Stromal cell of bone marrow (primary cell): ENCODE data around the gene MED9.

ENCODE experiments used
- DNase-seq: peaks from one replicate; pipeline ENCODE4 v3.0.0-alpha.2; 2012; ENCODE audit warnings: low read depth

Gene MED9

DNA sequence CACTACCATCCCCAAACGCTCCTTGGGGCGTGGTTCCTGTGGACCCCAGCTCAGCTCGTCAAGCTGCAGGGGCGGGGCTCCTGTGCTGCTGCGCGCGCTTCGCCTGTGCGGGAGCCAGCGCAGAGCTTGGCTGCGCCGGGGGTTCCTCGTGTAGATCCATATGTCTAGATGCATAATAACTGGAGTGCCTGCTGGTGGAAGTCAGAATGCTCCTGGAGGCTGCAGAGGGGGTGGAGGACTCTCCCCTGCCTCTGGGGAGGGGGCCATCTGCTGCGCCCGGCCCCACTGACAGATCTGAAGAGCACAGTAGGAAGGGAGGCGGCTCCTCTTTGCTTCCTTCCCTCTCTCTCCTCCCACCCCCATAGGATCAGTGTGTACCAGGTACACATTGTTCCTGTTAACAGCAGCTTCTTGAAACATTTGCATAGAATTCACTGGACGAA lies 14.8 kb downstream of the MED9 start:
- no peak for DNase-seq

DNA sequence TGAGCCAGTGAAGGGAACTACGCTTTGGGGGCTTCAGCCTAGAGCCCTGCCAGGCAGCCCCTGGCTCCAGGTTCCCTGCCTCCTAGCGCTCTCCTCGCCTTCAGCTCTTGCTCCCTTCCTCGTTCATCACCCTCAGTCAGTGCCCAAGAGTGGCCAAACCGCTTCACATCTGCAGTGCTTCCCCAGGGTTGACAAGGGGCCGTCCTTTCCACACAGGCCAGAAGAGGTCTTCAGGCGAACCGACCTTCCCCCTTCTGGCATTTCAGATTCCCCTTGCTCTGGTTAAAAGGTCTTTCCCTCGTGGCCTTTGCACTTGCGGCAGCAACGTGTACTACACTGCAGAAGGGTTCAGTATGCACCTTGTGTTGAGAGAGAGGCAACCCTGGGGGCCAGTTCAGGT lies 15.3 kb downstream of the MED9 start:
- no peak for DNase-seq

DNA sequence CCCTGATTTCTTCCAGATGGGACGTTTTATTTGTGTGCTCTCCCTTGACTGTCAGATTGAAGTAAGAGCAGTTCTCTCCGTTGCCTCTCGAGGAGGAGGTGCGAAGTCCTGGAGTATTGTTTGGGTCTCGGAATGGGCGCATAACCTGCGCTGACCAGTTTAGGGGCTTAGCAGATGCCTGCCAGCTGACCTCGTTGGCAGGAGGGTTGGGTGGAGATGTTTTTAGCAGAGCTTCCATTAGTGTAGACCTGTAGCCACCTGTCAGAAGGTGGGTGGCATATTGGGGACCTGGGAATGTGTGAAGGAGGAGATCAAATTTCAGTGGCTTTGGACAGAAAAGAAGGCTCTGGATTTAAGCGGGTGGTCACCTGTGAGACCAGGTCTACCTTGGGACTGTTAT lies 15.8 kb downstream of the MED9 start:
- DNase-seq: no peak

DNA sequence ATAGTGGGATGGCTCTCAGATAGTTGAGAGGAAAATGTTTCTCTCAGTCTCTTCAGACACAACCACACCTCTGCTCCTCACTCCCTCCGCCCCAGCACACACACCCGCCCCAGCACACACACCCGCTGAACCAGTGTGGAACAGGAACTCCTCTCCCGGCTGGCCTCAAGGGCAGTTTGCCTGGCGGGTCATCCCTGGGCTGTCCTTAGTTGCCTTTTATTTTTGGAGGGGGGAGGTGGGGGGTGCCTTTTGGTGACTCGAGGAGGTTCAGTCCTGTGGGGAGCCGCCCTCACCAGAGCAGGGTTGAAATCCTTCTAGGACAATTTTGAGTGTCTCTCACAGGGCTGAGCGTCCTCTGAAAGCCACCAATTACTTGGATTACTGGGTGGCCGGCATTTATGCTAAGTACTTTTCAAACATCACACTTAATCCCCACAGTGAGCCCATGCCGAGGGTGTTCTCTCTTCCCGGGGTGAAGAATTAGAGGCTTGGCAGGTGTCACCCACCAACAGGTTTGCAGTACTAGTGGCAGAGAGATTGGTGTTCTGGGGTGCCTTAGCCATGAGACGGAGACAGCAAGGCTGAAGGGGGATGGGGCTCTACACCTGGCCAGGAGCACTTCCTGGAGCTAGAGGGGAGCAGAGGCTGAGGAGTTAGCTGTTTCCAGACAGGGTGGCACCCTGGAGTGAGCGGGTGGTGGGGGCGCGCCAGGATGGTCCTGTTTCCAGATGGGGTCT lies 16.6 kb downstream of the MED9 start:
- no peak for DNase-seq

DNA sequence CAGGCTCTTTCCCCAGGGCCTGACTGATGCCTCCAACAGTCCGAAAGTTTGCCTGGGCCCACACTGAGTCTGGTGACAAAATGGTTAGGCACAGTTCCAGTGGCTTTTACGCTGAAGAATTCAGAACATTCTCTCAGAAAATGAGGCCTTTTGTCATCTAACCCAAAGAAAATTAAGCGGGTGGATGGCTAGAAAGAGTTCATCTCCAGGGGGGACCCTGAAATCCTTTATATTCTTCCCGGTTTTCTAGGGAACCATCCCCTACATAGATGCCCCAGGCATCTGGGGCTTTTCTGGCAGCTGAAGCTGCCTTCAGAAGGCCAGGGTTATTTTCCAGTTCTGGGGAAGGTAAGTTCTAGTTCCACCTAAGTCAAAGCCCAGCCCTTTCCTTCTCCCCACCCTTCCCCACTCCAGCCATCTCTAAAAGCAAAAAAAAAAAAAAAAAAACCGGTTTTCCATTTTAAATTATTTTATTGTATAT lies 17.2 kb downstream of the MED9 start:
- no peak for DNase-seq

DNA sequence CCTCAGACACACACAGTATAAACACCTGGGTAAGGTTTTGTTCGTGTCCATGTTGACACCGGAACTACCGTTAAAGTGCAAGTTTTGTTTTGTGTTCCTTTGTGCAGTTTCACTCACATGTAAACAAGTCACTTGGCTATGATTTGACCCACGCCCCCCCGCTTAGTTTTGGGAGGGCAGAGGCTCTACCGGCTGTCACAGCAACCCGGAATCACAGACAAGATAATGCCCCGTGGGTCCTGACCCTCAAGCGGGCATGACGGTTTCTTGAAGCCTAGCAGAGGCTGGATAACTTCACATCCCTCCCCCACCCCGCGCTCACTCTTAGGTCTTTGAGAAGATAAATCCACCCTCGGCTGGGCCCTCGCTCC lies 17.7 kb downstream of the MED9 start:
- no peak for DNase-seq

DNA sequence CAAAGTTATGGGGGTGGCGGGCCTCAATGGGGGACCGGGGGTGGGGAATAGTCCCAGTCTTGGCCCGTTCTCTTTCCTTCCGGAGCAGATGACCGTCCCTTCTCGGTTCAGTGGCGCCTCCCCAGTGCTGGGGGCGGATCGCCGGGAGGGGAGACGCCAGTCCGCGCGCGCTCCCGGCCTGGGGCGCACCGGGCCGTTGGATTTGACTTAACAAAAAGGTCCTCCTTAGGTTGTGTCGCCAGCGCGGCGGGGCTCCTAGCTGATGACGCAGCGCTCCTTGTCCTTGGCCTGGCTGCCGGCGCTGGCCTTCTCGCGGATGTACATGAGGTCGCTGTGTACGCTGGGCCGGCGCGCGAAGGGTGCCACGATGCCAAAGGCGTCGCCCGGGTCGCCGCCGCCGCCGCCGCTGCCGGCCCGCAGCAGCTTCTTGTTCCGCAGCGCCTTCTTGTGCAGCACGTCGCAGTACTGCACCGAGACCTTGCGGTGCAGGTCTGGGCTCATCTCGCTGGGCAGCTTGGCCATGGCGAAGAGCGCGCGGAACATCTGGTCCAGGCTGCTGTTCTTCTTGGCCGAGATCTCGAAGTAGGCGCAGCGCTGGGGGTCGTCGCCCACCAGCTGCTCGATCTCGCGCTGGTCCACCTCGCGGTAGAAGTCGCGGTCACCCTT lies 18.2 kb downstream of the MED9 start:
- DNase-seq: no peak

DNA sequence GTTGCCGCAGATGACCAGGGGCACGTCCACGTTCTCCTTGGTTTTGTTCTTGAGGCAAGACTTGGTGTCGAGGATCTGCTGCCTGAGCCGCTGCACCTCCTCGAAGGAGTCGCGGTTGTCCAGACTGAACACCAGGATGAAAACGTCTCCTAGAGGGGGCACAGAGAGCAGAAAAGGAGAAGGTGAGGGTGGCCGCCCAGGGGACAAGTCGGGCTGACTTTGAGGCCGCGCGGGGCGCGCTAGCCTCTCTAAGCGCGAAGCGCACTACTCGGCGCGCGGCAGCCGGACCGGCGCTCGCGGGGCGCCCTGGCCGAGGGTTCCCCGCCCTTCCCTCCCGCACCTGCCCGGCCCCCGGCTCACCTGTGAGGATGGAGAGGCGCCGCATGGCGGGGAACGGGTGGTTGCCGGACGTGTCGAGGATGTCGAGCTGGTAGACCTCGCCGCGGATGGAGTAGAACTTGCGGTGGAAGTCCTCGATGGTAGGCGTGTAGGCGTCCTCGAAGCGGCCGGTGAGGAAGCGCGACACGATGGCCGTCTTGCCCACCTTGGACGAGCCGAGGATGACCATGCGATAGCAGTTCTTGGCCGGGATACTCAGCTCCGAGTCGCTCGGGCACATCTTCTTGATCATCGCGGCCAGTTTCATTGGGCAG lies 18.9 kb downstream of the MED9 start:
- no peak for DNase-seq

DNA sequence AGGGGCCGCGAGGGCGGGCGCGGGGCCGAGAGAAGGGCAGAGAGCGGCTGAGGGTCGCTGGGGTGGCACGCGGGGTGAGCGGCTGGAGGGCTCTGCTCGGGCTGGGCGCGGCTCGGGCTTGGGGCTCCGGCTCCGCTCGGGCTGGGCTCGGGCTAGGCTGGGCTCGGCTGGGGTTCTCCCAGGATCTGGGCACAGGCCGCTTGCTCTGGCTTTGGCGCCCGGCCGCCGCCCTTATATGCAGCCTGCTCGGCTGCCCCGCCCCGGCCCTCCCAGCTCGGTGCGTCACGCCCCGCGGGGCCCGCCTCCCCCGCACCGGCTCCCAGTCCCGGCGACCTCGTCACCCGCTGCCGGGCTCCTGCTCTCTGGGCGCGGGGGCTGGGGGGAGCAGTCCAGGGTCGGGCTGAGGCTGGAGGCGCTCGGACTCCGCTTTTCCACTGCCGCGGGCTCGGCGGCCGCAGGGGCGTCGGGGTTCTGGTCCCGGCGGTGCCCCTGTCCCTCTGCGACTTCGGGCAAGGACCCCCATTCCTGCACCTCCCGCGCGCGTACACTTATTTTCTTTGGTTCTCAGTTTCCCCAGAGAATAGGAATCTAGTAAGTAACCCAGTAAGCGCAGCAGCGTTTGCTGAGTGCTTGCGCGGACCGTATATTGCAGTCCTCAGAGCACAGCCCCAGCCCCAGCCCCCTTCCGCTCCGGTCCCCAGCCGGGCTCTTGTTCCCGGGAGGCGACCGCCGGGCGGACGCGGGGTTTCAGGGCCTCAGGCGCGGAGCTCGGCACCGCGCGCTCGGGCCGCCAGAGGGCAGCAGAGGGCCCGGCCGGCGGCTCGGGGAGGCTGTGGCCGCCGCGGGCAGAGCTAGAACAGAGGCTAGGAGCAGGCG lies 19.6 kb downstream of the MED9 start, which contains the start of gene RASD1:
Gene RASD1 (minus strand): TSS at position 207 of the 876 bp plus-strand sequence. CDS start 214 bp downstream, outside the sequence.
- DNase-seq: peak; percentile 80

DNA sequence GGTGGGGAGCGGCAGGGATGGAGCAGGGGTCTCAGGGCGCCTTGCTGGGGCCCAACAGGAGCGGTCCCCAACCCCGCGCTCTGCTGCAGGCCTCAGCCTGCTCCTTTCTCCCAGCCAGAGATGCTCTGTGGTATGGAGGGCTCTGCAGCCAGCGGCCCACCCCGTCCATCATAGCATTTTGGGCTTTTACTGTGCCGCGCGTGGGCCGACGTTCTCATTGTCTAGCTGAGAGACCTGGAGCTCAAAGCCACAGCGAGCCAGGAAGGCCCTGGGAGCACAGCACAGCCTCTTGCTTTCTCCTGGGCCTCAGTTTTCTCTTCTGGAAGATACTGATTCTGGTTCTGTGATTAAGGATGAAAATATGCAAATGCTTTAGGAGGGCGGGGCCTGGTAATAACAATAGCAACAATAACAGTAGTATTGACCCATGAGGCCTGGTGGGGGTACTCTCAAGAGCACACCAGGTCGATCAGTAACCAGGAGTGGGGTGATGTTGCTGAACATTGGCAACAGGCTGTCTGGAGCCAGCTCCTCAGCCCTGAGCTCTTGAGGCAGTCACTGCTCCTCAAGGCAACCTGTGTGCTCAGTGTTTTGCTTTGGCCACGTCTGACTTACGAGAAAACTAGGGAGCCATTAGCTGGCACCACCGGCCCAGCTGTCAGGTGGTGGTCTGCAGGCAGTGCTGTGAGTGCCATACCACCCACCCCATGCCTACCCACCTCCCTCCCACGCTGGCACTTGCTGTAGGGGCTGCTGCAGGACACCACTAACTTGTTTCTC lies 20.5 kb downstream of the MED9 start:
- DNase-seq: no peak

DNA sequence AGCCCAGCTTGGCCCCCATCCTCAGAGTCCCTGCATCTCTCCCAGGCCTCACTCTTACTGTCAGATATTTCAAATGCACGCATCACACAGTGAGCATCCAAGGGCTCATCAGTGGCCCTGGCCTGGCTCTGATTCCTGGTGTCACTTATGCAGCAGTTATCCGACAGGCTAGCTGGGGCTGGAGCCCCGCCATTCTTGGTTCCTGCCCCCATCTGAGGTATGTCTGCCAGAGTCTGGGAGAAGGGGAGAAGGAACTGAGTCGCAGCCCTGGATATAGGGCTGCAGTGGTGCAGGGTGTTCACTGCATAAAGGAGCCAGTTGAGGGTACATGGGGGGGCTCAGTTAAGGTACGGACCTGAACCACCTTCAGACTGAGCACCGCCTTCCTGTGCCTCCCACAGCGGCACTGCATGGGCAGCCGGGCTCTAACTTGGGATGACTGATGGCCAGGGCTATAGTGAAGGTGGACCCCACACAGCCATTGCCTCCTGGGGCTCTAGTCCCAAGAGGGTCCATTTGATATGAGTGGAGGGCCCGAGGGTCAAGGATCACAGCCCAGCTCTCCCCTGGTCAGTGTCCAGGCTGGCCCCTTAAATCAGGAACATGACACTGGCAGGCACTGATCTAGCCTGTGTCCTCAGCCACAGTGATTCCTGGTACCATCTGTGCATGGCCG lies 21.2 kb downstream of the MED9 start:
- DNase-seq: no peak

DNA sequence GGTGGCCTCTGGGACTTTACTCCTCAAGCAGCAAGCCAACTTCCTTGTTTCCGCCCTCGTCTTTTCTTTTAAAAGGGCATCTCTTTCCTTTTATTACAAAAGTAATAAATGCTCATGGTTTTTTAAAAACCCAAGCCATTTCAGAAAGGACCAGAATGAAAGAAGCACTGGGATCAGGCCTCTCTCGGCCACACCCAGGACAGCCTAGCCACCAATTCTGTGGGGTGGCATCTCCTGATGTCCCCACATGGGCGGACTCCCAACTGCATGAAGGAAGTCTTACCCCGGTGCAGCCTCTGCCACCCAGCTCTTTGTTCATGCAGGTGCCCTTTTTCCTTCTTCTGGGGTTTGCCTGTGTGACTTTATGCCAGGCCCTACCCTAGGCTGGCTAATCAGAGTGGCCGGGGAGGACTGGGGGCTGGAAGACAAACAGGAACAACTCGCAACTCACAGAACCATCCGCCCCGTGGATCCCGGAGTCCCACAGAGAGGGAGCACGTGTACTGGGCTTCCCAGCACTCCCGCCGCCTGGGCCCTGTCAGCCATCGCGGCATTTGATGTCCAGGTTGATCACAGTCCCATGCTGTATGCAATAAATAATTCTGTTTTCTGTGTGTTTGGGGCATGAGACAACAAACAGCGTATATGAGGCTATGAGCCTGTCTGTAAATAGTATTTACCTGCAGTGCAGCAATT lies 22.0 kb downstream of the MED9 start:
- DNase-seq: no peak

DNA sequence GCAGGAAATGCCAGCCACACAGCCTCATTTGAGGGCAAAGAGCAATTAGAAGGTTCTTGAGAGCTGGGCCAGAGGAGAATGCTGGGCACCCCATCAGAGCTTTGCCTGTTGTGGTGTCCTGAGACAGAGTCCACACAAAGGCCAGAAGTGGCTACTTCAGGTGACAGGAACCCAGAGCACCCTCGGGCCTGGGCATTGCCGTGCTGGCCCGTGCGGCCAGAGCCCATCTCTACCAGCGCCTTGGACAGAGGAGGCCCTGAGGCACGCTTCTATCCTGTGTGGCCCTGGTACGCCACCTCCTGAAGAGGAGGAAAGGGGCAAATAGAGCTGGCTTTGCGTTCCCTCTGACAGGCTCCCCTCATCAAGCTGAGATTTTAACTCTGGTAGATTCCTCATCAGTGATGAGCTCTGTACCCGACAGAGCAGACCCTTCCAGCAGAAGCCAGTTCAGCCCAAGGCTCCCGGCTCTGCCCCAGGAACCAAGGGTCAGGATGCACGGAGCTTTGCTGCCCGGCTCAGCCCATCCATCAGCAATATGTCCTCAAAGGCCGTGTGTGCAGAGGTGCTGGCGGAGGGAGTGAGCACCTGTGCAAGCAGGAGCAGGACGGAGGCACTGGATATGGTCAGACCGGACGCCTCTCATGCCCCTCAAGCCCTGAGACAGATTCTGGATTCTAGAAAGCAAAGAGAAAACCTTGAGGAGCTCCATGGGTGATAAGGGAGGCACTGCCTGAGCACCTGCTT lies 22.8 kb downstream of the MED9 start:
- DNase-seq: no peak

DNA sequence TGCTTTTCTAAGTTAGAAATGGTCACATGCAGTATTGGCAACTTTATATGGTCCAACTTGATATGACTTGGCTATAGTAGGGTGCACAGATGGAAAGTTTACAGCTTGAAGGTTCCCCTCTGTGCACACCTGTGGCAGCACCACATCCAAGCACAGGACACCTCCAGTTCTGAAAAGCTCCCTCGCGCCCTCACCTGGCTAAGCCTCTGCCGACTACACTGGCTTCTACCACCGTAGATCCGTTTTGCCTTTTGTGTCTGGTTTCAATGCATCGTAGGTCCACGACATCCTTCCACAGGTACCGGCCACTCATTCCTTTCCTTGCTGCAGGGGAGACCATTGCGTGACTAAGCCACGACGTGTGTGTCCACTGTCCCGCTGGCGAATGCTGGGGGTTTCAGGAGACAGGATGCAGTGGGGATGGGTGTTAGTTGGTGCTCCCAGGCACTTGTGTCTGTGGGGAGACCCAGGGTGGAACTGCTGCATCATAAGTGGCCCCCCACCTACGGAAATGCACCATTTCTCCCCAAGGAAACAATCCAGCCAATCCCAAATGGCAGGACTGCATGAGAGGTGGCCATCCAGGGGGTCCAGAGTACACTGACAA lies 24.3 kb downstream of the MED9 start:
- DNase-seq: no peak

DNA sequence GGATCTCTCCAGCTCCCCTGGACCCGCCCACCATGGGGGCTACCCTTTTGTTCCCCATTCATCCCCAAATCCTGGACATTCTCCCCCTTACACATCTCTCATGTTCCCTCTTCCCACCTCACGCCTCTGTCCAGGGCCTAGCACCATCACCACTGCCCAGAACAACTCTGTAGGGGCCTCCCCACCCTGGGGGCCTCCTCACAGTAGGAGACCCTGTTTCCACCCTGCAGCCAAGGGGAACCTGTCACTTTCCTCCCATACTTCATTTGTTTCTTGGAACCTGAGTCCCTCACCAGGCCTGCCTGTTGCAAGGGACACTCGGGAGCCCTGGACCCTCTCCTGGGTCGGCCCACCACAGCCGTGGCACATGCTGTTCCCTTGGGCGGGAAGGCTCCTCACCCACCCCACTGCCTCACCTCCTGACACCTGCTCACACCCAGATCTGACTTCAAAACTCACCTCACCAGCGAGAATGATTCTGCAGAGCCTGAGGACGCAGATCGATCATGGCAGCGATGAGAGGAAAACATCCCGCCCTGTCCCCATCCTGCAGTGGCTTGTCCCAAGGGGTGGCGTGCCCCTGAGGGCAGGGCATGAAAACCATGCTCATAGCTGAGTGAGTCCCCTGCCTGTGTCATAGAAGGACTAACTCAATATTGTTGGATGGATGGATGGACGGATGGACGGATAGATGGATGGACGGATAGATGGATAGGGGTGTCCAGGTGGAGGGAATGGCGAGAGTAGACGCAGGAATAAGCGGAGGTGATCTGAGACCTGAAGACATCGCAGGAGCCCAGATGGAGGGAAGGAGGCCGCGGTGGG lies 26.2 kb downstream of the MED9 start:
- no peak for DNase-seq

DNA sequence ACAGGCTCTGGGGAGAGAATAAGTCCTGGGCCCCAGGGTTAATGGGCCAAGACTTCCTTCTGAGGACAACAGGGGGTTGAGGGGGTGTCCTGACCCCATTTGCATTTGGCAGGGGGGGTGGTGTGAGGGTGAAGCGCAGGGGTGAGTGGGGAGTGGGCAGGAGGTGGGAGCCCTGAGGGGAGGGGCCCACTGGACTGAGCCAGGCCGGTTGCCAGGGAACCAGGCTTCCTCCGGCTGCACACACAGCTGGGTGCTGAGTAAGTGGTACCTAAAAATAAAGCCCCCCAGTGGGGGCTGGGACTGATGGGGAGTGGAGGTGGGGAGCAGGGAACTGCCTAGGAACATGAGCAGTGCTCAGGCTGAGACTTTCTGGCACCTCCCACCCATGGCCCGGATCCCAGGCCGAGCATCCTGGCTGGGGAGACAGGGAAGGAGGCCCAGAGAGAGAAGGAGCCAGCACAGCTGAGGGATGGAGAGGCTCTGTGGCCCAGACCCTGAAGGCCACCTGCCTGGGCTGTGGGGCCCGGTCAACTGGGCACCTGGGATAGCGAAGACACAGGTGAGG lies 26.8 kb downstream of the MED9 start:
- no peak for DNase-seq

DNA sequence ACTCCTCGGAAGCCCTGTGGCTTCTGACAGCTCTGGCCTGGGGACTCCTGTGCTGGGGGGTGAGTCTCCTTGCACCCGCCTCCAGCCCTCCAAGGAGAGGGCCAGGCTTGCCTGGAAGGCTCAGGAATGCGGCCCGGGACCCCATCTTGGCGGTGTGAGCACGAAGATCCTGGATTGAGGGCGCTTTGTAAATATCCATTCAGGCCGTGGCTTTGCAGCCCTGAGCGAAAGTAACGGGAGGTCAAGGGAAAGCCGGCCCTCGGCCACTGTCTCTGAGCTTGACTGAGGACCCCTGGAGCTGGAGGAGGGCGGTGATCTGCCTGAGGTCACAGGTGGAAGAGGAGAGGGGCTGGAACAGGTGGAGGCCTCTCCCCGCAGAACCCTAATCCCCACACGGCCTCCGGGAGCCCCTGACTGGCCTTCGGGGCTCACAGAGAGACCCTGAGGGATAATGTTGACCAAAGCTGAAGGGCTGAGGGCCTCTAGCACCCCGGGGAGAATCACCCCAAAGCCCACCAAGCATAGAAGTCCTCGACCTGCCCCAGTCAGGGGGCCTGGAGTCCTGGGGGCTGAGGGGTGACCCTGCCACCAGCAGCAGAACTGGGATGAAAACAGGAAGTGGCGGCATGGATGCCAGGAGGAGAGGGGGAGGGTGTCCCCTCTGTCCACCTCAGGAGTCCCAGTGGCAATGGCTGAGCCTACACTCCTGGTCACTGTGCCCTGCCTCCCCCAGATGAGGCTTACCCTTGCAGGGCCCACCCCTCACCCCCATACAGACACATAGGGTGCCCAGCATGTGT lies 27.7 kb downstream of the MED9 start:
- DNase-seq: no peak
